Measurements from ENCODE around the gene FRY.

Gene FRY

DNA sequence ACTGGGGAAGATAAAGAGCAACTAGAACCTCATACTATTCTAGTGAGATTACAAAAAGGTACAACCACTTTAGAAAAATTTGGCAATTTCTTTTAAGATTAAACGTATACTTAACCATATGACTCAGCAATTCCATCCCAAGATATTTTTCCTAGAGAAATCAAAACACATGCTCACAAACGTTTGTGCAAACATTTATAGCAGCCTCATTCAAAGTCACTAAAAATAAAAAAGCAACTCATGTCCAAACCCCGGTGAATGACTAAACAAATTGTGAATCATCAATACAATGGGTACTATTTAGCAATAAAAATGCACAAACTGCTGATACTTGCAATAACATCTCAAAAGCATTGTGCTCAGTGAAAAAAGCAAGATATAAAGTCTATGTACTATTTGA is 121.5 kb downstream of the FRY start:
- DNase-seq (ENCODE audit: low read depth, low spot score) = peak; percentile 24
- H3K27ac ChIP-seq = no peak overlapping the region

DNA sequence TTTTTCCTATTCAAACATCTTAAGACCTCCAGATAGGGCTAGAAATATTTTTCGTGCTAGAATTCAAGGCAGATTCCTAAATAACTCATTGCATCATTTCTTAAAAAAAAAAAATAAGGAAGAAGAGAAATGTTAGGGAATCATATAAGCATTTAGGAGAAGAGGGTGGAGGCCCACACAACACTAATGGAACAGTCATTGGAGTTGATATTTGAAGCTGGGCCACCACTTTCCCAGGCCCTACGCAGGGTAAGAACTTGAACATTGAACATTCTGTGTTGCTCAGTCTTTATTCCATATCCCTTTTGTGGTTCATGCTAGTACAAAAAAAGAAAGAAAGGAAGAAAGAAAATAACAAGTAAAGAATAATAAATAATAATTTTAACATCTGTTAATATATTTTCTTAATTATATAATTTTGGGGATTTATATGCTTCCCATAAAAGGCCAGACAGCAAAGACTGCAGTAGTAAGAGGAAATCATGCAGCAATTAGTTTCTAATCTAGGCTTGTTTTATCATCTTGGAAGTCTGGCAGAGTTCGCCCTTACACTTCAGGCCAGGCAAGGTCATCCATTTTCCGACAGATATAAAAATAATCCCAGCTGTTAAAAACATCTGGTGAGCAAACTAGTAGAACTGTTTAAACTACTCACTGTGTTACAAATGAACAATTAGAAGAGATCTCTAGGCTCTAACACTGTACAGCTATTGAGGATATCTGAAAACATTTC is 127.7 kb downstream of the FRY start:
- DNase-seq (ENCODE audit: low read depth, low spot score) = no peak
- no peak overlapping the region for H3K27ac ChIP-seq

DNA sequence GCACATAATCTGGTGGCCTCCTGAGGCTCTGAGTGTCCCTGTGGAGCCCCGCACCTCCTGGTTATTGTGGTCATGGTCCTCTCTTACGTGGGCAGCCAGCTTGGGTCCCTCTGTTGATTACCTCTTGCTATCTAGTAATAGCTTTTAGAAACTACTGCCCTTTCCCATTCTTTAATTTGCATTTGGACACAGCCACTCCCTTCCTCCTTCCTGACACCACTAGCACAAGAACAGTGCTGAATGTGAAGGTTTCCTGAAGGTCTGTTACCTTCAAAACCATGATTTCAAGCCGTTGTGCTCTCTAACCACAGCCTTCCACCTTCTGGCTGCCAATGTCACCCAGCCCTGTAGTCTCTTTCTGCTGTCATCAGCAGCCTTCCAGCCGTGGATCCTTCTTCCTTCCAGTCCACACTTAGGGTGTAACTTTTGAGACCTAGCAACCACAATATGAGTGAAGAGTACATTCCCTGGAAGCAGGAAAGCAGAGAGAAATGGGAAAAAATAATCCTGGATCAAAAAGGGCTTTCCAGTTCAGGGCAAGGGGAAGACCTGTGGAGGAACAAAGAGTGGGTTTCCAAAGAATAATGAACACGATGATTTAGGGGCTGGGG is 130.9 kb downstream of the FRY start:
- peak overlapping the region; percentile 48 for H3K27ac ChIP-seq
- DNase-seq (ENCODE audit: low read depth, low spot score) = no peak

DNA sequence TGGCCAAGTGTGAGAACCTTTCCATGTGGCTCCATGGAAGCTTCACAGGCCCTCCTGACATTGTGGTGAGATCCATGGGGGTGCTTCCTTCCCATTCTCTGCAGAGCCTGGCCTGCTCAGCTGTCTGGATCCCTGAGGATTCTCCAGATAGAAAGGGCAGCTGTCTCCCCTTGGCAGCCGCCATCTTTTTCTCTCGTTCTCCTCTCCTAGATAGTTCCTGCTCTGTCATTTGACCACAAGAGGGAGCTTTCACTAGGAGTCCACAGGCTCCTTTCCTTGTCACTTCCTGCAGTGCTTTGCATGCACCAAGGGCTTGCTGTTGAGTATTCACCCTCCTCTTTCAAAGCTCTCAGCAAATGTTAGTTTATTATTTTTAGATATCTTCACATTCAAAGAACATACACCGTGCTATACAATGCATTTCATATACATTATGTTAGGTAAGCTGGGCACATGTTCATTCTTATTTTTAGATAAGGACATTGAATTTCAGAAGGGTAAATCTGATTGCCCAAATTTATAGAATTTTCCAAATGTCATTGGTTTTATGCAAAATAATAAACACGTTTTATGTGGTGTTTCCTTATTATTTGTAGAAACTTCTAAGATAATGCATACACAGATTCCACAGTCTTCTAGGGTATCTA is 133.2 kb downstream of the FRY start:
- DNase-seq (ENCODE audit: low read depth, low spot score) = no peak
- no peak overlapping the region for H3K27ac ChIP-seq

DNA sequence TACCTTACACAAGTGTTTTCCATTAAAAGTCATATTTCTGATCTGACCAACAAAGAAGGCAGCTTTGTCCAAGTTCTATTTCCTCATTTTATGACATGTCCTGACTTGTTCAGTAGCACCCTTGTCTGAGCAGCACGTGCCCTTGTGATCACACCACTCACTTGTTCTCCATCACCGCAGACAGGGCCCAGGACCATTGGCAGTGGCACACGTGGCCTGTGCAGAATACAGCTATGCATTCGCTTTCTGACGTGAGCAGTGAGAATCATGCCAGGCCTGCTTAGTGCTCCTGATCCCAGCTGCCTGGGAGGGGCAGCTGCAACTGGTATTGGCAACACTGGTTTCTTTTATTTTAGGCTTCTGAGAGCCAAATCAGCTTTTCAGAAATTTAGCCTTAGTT is 134.2 kb downstream of the FRY start:
- DNase-seq (ENCODE audit: low read depth, low spot score) = peak; percentile 43
- H3K27ac ChIP-seq = peak overlapping the region; percentile 20

DNA sequence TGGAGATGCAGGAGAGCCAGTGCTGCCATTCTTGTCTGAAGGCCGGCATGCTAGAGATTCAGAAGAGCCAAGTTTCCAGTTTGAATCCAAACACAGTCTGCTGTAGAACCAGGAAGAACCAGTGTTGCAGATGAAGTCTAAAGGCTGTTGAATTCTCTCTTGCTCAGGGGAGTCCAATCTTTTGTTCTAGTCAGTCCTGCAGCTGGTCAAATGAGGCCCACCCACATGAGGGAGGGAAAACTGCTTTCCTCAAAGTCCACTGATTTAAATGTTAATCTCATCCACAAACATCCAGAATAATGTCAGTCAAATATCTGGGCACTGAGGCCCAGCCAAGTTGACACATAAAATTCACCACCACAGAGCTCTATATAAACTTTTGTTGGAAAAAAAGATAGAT is 136.6 kb downstream of the FRY start:
- H3K27ac ChIP-seq = no peak overlapping the region
- no peak for DNase-seq (ENCODE audit: low read depth, low spot score)

DNA sequence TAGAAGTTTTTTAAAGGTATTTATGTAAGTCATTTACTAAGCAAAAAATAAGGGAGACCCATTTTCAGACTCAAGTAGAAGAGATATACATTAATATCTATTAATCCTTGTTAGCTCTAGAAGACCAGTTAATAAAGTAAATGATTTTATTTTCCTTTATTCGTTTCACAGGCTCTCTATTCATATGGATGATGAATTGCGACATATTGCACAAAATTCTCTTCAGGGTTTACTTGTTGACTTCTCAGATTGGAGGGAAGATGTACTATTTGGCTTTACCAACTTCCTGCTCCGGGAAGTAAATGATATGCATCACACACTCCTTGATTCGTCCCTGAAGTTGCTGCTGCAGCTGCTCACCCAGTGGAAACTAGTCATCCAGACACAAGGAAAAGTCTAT is 139.3 kb downstream of the FRY start:
- no peak overlapping the region for H3K27ac ChIP-seq
- no peak for DNase-seq (ENCODE audit: low read depth, low spot score)

DNA sequence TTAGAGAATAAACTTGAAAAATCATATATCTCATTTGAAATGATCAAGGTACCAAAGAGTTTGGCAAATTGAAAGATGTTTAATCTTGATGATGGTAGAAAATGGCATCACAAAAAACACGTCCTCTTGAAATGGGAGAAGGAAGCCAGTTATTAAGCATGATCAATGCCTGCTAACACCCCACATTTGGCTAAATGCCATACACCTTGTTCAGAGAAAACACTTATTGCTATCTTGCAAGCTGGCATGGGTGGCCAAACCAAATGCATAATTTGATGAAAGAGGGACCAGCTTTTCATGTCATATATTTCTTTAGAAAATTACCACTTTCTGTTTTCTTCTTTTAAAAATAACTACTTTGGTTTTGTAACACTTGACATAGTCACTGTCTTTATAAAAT is 142.3 kb downstream of the FRY start:
- H3K27ac ChIP-seq = no peak overlapping the region
- no peak for DNase-seq (ENCODE audit: low read depth, low spot score)

DNA sequence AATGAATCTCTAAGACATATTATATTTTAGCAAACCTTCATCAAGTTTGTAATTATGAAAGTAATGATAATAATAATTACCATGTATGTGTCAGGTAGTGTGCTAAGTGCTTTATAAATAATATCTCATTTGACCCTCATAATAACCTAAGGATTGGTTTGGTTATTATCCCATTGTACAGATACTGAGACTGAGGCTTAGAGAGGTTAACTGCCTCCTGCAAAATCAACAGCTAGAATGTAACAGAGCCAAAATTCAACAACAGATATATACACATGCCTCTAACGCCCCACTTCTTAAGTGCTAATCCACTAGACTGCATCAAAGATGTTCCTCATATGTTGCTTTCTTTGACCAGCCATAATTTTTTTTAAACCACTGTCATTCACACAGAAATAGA is 142.8 kb downstream of the FRY start:
- no peak overlapping the region for H3K27ac ChIP-seq

DNA sequence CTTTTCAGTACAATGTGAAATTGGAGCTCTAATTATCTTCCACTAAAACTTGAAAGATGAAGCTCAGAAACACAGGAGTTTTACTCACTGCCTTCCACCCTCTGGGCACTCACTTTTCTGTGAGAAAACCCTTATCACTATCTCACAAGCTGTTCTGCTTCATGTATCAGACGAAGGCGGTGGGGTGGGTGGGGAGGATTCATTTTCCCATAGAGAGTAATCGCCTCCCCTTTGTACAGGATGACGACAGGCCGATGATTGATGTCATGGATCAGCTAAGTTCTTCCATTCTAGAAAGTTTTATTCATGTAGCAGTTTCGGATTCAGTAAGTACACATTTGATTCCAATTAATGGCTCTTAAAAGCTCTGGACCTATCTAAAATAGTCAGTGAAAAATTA is 143.7 kb downstream of the FRY start:
- H3K27ac ChIP-seq = no peak overlapping the region
- DNase-seq (ENCODE audit: low read depth, low spot score) = no peak

More for the DNA sequence above, 142.8 kb downstream of the FRY start:
- no peak for DNase-seq (ENCODE audit: low read depth, low spot score)

DNA sequence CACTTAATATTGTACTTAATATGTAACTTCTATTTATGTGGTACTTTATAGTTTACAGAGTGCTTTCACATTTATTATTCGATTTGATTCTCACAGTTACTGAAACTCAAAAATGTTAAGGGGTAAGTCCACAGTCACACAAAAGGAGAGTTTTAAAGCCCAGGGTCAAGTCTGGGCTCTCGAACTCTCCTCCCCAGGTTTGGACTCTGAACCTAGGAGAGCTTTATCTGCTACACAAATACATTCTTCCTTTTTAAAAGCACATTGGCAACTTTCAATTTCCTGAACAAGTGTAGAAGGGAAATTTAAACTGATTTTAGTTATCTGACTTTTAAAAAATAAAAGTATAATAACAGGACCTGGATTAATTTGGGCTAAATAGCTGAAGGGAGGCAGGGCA is 144.4 kb downstream of the FRY start:
- H3K27ac ChIP-seq = no peak overlapping the region
- no peak for DNase-seq (ENCODE audit: low read depth, low spot score)

DNA sequence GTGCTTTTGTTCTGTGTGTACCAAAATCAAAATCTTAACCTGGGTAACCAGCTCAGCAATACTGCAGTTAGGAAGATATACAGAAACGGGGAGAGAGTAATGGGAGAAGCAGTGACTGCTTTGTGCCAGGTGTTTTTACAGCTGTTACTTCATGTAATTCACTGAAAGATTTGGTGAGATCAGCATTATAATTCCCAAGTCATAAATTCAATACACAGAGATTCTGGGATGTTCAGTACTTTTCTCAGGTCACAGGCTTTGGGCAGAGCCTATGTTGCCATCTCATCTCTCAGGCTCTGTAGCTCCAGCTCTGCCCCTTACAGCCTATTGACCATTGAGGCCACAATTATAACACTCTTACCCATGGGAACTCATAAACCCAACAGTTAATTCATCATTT is 145.1 kb downstream of the FRY start:
- no peak for DNase-seq (ENCODE audit: low read depth, low spot score)
- no peak overlapping the region for H3K27ac ChIP-seq

DNA sequence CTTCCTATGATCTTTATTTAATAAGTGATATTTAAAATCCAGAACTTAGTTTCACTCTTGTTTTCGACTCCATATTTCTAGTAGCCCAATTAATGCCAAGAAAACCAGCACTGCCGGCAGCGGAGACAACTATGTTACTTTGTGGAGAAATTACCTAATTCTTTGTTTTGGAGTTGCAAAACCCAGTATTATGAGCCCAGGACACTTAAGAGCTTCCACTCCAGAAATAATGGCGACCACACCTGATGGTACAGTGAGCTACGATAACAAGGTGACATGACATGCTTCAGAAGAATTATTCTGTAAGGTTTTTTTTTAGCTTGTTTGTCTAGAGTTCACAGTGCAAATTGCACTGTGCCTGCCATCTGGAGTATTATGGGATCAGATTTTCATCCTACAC is 147.2 kb downstream of the FRY start:
- H3K27ac ChIP-seq = no peak overlapping the region
- DNase-seq (ENCODE audit: low read depth, low spot score) = no peak

DNA sequence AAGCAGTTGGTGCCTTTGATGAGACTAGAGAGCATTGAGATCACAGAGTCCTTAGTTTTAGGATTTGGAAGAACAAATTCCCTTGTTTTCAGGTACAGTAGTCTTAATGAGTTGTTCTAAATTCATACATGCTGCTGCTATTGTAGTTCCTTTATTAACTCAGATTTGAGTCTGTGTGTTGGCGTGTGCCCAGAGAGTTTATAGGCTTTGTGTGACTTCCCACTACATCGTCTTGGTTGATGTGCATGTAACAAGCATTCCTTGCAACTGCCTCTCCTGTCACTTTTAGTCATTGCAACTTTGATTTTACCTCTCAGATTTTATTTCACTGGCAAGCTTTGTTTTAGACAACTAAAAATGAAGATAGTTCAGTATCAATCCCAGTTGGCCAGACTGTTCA is 148.1 kb downstream of the FRY start:
- H3K27ac ChIP-seq = no peak overlapping the region
- DNase-seq (ENCODE audit: low read depth, low spot score) = no peak

DNA sequence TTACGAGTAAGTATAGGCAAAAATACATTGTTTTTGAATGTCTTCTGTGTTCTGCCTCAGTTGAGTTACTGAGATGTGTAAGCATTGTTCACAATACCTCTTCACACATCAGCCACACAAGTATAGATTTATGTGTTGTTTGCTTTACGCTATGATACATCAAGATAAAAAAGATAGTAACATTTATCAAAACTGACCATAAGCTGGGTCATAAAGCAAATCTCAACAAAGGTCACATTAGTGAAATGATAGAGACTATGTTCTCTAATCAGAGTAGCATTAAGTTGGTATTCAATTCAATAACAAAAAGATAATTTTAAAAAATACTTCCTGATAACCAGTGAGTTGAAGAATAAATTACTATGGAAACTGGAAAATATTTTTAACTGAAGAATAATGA is 156.1 kb downstream of the FRY start:
- no peak overlapping the region for H3K27ac ChIP-seq
- DNase-seq (ENCODE audit: low read depth, low spot score) = no peak

DNA sequence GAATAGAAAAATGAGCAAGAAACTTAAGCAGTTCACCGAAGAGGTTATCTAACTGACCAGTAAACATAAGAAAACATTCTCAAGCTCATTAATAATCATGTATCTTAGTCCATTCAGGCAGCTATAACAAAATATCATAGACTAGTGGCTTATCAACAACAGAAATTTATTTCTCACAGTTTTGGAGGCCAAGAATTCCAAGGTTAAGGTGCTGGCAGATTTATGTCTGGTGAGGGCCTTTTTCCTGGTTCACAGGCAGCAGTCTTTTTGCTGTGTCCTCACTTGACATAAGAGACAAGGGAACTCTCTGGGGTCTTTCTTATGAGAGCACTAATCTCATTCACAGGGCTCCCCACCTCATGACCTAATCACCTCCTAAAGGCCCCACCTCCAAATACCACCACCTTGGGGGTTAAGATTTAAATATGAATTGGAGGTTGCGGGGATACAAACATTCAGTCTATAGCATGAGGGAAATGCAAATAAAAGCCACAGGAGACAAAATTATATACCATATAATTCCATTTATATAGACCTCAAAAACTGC is 160.0 kb downstream of the FRY start:
- no peak overlapping the region for H3K27ac ChIP-seq
- no peak for DNase-seq (ENCODE audit: low read depth, low spot score)

DNA sequence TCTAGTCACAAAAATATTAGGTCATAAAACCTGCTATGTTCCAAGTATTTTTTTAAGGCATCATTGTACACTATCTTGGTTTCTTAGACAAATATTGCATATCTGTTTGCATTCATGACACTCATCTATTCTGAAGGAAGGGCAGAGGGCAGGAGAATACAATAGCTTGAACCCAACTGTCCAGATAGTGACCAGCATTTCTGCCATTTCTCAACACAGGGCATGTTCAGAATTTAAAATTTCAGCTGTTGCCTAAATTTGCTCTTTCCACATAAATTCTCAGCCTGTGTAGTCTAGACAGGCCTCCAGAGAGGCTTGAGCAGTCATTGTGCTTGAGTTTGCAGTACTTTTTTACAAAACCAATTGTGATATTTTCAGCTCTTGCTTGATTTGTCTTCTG is 164.1 kb downstream of the FRY start:
- no peak for DNase-seq (ENCODE audit: low read depth, low spot score)

DNA sequence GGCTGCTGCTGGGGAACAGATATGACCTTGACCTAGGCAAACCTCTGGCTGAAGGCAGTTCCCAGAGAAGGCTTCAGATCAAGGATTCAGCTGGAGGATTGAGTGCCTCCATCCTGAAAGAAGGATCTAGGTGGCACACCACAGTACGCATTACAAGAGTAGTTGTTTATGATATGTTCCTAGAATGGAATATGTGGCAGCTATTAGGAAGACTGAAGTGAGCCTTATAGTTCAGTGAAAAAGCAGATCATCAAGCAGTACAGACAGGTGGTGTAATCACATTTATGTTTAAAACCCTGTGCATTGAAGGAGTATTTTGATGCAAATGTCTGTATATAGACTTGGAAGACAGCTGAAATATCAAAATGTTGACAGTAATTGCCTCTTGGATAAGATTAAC is 167.6 kb downstream of the FRY start:
- no peak overlapping the region for H3K27ac ChIP-seq
- no peak for DNase-seq (ENCODE audit: low read depth, low spot score)

More for the DNA sequence above, 164.1 kb downstream of the FRY start:
- no peak overlapping the region for H3K27ac ChIP-seq

DNA sequence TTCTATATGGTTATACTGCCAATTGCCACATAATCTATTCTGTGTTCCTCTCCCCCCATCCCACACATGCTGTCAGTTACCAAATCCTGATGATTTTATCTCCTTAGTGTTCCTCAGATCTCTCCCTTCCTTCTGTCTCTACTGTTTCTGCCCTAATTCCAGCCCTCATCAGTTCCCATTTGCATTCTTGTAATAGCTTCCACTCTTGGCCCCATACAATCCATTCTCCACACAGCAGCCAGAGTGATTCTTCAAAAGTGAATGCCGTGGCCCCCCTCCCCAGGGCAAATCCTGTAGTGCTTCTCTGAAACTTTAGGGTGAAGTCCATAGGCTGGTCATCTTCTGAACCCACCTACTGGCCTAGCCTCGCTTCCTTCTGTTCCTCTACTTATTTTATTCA is 169.2 kb downstream of the FRY start:
- DNase-seq (ENCODE audit: low read depth, low spot score) = no peak
- no peak overlapping the region for H3K27ac ChIP-seq

DNA sequence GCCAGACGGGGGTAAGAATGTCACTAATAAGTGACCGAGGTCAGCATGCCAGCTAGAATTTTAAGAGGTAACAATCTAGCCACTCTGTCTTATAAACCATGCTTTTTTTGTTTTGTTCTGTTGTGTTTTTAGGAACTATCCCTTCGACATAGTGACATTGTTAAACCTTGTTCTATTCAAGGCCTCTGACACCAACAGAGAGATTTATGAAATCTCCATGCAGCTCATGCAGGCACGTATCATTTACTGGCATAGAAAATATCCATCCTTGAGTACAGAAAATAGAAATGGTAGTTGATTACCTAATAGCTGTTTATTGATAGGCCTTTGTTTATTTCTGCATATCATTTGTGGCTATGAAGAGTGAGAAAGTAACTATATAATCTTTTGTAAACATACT is 170.2 kb downstream of the FRY start:
- DNase-seq (ENCODE audit: low read depth, low spot score) = no peak
- no peak overlapping the region for H3K27ac ChIP-seq

DNA sequence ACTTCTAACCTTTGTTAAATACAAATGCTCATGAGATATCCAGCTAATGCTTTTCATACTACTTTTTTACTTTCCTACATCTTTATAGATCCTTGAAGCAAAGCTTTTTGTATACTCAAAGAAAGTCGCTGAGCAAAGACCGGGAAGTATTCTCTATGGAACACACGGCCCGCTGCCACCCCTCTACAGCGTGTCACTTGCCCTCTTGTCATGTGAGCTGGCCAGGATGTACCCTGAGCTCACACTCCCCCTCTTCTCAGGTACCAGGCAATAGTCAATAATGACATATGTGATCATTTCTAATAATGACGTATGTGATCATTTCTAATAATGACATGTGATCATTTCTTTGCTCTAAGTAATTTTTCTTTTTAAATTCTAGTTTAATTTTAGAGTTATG is 170.7 kb downstream of the FRY start:
- no peak overlapping the region for H3K27ac ChIP-seq
- DNase-seq (ENCODE audit: low read depth, low spot score) = no peak

DNA sequence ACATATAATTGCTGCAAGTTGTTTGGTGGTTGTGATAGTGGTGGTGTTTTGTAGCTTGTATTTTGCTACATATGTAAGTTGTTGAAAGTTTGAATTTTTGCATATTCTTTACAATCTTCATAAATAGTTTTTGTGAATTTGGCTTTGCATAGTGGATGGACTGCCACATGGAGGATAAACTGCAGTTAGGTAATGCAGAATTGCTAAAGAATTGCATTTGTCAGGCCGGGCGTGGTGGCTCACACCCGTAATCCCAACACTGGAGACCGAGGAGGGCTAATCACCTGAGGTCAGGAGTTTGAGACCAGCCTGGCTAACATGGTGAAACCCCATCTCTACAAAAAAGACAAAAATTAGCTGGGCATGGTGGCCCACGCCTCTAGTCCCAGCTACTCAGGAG is 171.6 kb downstream of the FRY start:
- no peak overlapping the region for H3K27ac ChIP-seq
- no peak for DNase-seq (ENCODE audit: low read depth, low spot score)

Data from epithelial cell of prostate (primary cell).